Melanocyte of skin (primary cell): ENCODE data around the gene LYSMD4. TPM values are rescaled to one million over a fixed set of nuclear protein-coding genes. Genes with fewer than 3 reads are reported as not detected.

Experiments used
- small RNA-seq, 2 donors: library from RNA; depleted of rRNA; stranded (forward); fragments of <200 nt; gene quantifications; one replicate each; pipeline ENCODE3, GENCODE V24; 2012
- total RNA-seq, 2 donors: library from RNA; depleted of rRNA; stranded (reverse); fragments of >200 nt; gene quantifications; 2 replicates each; pipeline ENCODE4 v1.2.3, GENCODE V29; 2012

Gene LYSMD4
- 1 to 10 TPM; 7.3 to 8.3 TPM for total RNA-seq

DNA sequence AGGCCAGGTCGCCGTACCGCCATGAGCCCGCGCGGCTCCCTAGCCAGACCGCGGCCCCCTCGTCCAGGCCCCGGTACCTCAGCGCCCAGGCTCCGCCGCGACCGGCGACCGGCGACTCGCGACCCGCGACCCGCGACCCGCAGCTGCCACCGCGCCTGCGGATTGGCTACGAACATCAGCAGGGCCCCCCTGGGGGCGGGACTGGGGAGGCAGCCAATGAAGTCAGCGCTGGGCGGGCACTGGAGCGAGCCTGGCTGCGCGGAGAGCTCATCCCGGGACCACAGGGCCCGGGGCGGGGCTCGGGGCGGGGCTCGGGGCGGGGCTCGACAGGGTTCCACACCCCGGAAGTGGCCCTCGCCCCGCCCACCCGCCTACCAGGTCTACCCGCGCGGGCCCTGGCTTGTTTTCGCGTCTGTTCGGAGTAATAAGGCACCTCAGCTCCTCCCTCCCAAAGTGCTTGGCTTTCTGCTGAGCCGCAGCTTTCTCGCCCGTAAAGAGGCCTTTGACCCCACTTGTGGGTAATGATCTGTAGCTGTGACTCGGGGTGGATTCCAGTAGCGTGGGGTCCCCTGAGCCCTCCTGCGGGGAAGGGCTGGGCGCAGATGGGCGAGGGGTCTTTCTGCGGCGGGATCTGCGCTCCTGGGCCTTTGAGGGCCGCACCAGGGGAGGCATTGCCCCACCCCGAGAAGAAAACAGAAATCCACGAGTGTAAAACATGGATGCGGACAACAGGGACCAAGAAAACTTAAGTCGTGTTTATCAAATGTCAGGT is at the start of gene LYSMD4:
LYSMD4 (minus strand) TSS at position 170 of the 772 bp plus-strand sequence. CDS start 1,438 bp downstream, outside the sequence.

Small RNA genes within 50 kb of the gene (small RNA-seq; reads per million reads assigned to genes)
- gene RF00019, result 0 reads per million in 2 donors

Other genes with a start within 250 kb of the LYSMD4 start
- gene MEF2A, start 167.5 kb downstream of the LYSMD4 start, total RNA-seq, result 10 to 100 TPM; 16.5 to 17.3 TPM